Mesodermal cell (in vitro differentiated cells): ENCODE data around the gene ITGBL1.

Experiments
- H3K27ac ChIP-seq: 2 replicates; pipeline ENCODE4 v1.7.0; 2013; ENCODE audit warnings: mild to moderate bottlenecking, low read depth, low read length, moderate library complexity; ENCODE audit not compliant: severe bottlenecking
- H3K36me3 ChIP-seq: 2 replicates; pipeline ENCODE4 v1.7.1; 2013; ENCODE audit warnings: mild to moderate bottlenecking, low read length, moderate library complexity; ENCODE audit not compliant: control insufficient read depth, insufficient read depth
- H3K4me1 ChIP-seq: one replicate; pipeline ENCODE4 v1.7.1; 2013; ENCODE audit warnings: mild to moderate bottlenecking, low read length; ENCODE audit not compliant: insufficient read depth, control insufficient read depth, poor library complexity, severe bottlenecking
- H3K4me3 ChIP-seq: 2 replicates; pipeline ENCODE4 v1.7.0; 2013; ENCODE audit warnings: low read length, control low read depth, mild to moderate bottlenecking; ENCODE audit not compliant: insufficient read depth, poor library complexity, severe bottlenecking; ENCODE audit errors: extremely low read depth
- H3K9me3 ChIP-seq: 2 replicates; pipeline ENCODE4 v1.7.1; 2013; ENCODE audit warnings: mild to moderate bottlenecking, low read length, moderate library complexity; ENCODE audit not compliant: control insufficient read depth
- WGBS, 2 experiments: methylation state at CpG; one replicate each; pipeline ENCODE4 v1.1.5; 2013; ENCODE audit warnings: missing lambda C conversion rate in 2 of 2; ENCODE audit not compliant: insufficient coverage in 2 of 2; 5-methylcytosine and 5-hydroxymethylcytosine counted together

Gene ITGBL1

DNA sequence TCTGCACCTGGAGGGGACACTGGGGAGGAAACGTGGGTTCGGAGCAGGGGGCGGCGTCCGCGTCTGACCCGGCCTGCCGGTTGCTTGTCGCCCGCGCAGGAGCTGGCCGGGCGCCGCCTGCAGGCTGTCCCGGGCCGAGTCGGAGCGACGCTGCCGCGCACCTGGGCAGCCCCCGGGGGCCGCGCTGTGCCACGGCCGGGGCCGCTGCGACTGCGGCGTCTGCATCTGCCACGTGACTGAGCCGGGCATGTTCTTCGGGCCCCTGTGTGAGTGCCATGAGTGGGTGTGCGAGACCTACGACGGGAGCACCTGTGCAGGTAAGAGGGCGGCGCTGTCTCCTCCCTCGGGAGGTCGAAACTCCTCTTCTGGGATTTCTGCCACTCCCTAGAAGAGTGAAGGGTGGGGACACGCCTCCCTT is 1.3 kb downstream of the ITGBL1 start:
- H3K4me3 ChIP-seq = no peak overlapping the region
- WGBS, 2 experiments = 94 to 95% methylated on average over 16 to 40 of the region's 41 CpGs
- H3K36me3 ChIP-seq = no peaks in the 10 kb centered on the region
- no peaks in the 10 kb centered on the region for H3K9me3 ChIP-seq
- no peak overlapping the region for H3K27ac ChIP-seq
- peaks cover 19% of the 10 kb centered on the region for H3K4me1 ChIP-seq

DNA sequence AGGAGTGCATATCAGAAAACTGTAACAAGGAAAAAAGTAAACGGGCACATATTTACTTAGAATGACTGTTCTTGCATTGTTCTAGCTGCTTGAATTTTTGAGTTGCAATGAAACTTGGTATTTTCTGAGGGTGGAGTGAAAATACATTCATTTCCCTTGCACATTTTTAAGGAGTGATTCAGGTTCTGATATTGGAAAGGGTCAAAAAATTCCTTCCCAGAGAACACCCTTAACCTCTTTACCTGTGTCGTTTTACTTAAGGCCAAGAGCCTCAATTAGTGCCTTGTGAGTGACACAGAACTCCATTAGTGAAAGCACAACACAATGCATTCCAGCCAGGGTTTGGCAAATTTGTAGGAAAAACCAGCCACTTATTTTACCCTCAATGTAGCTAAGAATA is 2.3 kb downstream of the ITGBL1 start:
- Histone ChIP-seq H3K4me1 (peaks cover 19% of the 10 kb centered on the region), H3K36me3 (no peaks in the 10 kb centered on the region), H3K4me3 (no peak overlapping the region), H3K9me3 (no peaks in the 10 kb centered on the region), H3K27ac (no peak overlapping the region)
- 67 to 83% methylated on average over 1 to 2 of the region's 2 CpGs for WGBS, 2 experiments

DNA sequence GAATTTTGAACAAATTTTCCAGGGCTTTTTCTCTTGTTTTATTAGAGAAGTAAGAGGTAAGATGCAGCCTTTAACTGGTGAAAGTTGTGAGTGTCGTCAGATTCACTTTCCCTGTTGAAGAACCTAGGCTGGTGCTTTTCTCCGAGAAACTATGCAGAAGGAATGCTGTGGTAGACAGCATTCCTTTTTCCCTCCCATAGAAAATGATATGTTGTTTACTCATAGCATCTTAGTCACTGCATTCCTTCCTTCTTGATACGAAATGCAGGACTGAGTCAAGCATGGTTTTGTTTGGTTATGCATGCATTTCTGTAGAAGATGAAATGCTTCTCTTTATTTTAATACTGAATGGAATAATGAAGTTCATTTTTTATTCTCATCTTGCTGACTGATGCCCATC is 3.4 kb downstream of the ITGBL1 start:
- Histone ChIP-seq H3K4me1 (peaks cover 19% of the 10 kb centered on the region), H3K9me3 (no peaks in the 10 kb centered on the region), H3K27ac (peak overlapping the region; percentile 77), H3K36me3 (no peaks in the 10 kb centered on the region), H3K4me3 (no peak overlapping the region)
- WGBS, 2 experiments = no CpG with 5 or more reads among the region's 3 CpGs

DNA sequence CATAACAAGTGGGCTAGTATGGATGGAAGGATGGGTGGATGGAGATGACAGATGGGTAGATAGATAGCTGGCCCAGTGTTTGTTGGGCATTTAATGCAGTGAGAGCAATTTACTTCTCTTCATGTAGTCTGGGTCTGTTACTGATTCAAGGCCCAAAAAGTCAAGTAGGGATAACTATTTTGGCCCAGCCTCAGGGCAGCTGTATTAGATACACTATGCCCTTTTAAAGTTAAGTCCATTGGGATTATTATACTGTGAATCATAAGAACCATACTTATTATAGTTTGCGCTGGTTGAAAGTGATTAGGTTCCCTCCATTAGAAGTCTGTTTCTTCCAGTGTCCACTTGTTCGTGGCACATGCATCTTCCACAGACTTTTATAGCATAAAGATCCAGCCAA is 4.7 kb downstream of the ITGBL1 start:
- Histone ChIP-seq H3K27ac (no peak overlapping the region), H3K4me3 (no peak overlapping the region), H3K4me1 (peaks cover 19% of the 10 kb centered on the region), H3K9me3 (no peaks in the 10 kb centered on the region), H3K36me3 (no peaks in the 10 kb centered on the region)
- WGBS, 2 experiments = no CpG with 5 or more reads among the region's 2 CpGs

DNA sequence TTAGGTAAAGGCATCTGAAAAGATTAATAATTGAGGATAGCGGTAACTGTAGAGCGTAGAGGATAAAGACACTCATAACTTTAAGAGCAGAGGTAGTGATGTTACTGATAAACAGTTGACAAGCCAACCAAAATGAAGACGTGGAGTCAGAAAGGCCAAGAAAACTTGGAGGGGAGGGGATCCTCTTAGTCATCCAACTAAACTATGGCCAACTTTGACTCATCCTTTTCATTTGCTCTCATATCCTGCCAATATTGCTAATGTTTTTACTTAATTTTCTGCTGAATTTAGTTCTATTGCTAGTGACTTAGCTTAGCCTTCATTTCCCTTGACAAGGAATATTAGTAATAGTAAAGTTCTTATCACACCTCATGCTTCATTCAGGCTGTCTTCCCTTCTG is 13.4 kb downstream of the ITGBL1 start:
- Histone ChIP-seq H3K4me1 (no peaks in the 10 kb centered on the region), H3K4me3 (no peak overlapping the region), H3K27ac (no peak overlapping the region), H3K9me3 (no peaks in the 10 kb centered on the region), H3K36me3 (no peaks in the 10 kb centered on the region)
- 100% methylated on average over 2 of the region's 3 CpGs for WGBS, 2 experiments

- WGBS, 2 experiments = no CpG with 5 or more reads among the region's 4 CpGs
Measured at GRCh38 chr13:101467415-101467814, 14.9 kb downstream of the ITGBL1 start.

DNA sequence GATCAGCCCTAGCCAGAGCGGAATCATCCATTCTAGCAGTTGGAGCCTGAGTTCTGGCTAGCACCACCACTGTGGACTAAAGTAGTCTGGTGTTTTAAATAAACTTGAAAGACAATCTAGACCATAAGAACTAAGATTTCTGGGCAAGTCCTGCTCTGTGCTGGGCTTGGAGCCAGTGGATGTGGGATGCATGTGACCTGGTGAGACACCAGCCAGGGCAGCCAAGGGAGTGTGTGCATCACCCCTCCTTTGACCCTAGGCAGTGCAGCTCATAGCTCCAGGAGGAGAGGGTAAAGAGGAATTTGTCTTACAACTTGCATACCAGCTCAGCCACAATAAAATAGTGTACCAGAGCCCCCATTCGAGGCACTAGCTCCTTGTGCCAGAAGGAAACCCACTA is 21.0 kb downstream of the ITGBL1 start:
- WGBS, 2 experiments = 95 to 100% methylated on average over 2 of the region's 2 CpGs
- Histone ChIP-seq H3K27ac (no peak overlapping the region), H3K36me3 (no peaks in the 10 kb centered on the region), H3K4me1 (peaks cover 3% of the 10 kb centered on the region), H3K4me3 (no peak overlapping the region), H3K9me3 (no peaks in the 10 kb centered on the region)

More at GRCh38 chr13:101467415-101467814, 14.9 kb downstream of the ITGBL1 start:
- no peak overlapping the region for H3K4me3 ChIP-seq
- H3K36me3 ChIP-seq = no peaks in the 10 kb centered on the region
- no peaks in the 10 kb centered on the region for H3K9me3 ChIP-seq
- no peaks in the 10 kb centered on the region for H3K4me1 ChIP-seq
- H3K27ac ChIP-seq = no peak overlapping the region

DNA sequence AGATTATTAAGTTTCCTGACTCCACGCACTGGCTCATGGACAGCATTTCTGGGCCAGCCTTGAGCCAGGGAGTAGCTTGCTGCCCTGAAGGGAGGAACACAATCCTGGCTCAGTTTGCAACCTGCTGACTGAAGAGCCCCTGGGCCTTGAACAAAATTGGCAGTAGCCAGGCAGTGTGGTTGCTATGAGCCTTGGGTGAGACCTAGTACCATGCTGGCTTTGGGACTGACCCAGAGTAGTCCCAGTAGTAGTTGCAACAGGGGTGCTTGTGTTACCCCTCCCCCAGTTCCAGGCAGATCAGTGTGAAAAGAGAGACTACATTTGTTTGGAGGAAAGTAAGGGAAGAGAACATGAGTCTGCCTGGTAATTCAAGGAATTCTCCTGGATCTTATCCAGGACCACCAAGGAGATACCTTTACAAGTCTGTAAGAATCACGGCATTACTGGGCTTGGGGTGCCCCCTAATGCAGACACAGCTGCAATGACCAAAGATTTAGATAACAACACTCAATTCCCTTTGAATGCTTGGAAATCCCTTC is 22.0 kb downstream of the ITGBL1 start:
- 56 to 76% methylated on average over 2 of the region's 2 CpGs for WGBS, 2 experiments
- Histone ChIP-seq H3K27ac (no peak overlapping the region), H3K36me3 (no peaks in the 10 kb centered on the region), H3K4me3 (no peak overlapping the region), H3K4me1 (peaks cover 3% of the 10 kb centered on the region), H3K9me3 (no peaks in the 10 kb centered on the region)

GRCh38 chr13:101475536-101475935 is 23.1 kb downstream of the ITGBL1 start:
- no peak overlapping the region for H3K4me3 ChIP-seq

DNA sequence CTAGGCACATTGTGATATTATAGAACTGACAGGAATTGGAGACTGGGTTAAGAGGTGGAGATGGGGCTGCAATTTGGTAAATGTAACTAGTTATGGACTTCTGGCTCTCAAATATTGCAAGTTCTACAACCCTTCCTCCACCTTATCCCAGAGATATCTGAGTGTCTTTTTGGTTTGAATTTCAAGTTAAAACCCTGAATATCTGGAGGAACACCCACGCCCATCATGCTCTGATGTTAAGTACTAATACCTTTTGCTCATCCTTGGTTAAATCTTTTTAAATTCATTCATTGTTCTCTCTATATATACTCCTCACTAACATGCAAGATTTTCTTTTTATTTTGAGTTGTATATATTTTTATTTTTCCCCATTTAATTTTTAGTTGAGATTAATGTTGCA is 28.9 kb downstream of the ITGBL1 start:
- Histone ChIP-seq H3K4me1 (no peaks in the 10 kb centered on the region), H3K36me3 (no peaks in the 10 kb centered on the region), H3K9me3 (no peaks in the 10 kb centered on the region), H3K27ac (no peak overlapping the region), H3K4me3 (no peak overlapping the region)
- no CpG with 5 or more reads among the region's 1 CpG for WGBS, 2 experiments

More at GRCh38 chr13:101475536-101475935, 23.1 kb downstream of the ITGBL1 start:
- no peaks in the 10 kb centered on the region for H3K9me3 ChIP-seq
- H3K27ac ChIP-seq = no peak overlapping the region
- no peaks in the 10 kb centered on the region for H3K36me3 ChIP-seq
- H3K4me1 ChIP-seq = peaks cover 3% of the 10 kb centered on the region

- H3K9me3 ChIP-seq = peaks cover 8% of the 10 kb centered on the region
- H3K36me3 ChIP-seq = no peaks in the 10 kb centered on the region
- no CpG with 5 or more reads among the region's 1 CpG for WGBS, 2 experiments
- H3K4me1 ChIP-seq = peaks cover 6% of the 10 kb centered on the region
- H3K4me3 ChIP-seq = no peak overlapping the region
- no peak overlapping the region for H3K27ac ChIP-seq
Measured at GRCh38 chr13:101486708-101487437, 34.4 kb downstream of the ITGBL1 start.
